Erythroblast (primary cell): Measurements from ENCODE around the gene OPHN1.

Experiments
- GATA1 ChIP-seq: IDR thresholded peaks from 2 replicates; pipeline ENCODE4 v1.6.1; 2011; ENCODE audit warnings: low read depth, mild to moderate bottlenecking, control low read depth, low read length, moderate library complexity
- POLR2A ChIP-seq: IDR thresholded peaks from 2 replicates; pipeline ENCODE4 v1.6.1; 2011; ENCODE audit warnings: mild to moderate bottlenecking, low read length

DNA sequence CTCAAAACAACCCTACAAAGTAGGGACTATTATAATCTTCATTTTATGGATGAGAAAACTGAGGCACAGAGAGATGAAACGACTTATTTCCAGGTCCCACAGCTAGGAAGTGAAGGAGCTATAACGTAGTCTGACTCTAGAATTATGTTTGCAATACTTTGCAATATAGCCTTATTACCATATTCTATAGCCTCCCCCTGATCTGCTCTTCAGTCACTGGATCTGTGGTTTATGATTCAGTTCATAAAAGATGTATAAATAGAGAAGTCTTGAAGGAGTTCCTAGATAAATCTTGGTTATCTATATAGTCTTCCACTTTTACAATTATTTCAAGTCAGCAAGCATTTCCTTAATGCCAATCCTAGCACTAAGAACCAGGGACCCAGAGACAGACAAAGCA is 57.5 kb downstream of the OPHN1 start:
- TF ChIP-seq POLR2A: no peak
- no peak for TF ChIP-seq GATA1
